ENCODE measurements around the gene SCYL3.

The SCYL3 gene

DNA sequence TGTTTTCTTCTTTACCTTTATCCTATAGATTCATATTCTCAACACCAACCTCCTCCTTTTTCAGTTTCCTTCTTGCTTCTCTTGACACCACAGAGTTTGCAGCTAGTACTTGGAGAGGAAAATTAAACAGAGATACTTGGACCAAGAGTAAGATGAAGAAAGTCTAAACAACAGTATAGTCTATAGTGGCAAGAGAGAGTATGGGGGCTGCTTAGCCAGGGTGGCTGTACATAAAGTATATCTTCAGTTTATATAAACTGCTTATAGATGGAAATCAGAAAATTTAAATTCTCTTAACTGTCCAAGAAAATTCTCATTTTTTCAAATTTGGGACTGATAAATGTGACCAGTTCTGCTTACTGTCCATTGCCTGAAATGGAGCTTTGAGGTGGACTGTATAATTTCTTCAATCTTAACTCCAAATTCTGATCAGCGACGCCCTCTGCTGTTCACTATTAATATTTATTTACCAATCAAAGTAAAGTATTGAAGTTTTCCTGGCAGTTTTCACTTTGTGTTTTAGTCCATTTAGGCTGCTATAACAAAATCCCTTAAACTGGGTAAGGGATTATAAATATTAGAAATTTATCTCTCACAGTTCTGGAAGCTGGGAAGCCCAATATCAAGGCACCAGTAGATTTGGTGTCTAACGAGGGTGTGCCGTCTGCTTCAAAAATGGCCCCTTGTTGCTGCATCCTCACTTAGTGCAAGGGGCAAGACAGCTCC lies 84.2 kb downstream of the SCYL3 start:
- peak in 1 of 2 donors; percentile 54 for DNase-seq

DNA sequence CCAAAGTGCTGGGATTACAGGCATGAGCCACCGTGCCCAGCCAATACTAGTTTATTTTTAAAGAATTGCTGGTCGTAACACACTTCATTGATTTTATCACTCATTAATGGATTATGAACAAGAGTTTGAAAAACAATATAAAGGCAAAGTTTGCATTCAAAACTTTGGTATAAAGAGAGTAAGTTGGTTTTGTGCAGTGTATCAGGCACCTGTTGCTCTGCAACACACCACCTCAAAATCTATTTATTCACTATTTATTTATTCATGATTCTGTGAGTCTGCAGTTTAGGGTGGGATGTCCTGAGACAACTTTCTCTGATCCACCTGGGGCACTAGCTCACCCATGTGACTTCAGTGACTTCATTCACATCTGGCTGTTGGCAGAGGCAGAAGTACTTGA lies 88.8 kb downstream of the SCYL3 start:
- DNase-seq = no peak

DNA sequence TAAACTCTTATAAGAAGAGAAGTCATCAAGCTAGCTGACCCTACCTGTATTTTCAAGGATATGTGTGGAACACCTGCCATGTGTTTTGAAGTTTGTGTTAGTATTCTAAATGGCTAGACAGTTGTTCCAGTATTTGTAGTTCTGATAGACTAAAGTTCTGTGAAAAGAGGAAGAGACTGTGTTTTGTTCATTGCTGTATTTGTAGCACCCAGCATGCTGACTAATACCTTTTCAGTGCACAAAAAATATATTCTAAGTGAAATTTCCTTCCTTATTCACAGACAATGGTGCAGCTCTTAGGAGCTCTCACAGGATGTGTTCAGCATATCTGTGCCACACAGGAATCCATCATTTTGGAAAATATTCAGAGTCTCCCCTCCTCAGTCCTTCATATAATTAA lies 90.8 kb downstream of the SCYL3 start:
- DNase-seq = no peak

Data from CD4-positive, alpha-beta T cell treated with Interleukin-1 beta for 1 hour (primary cell).